ENCODE results near the gene ZBTB38.

The ZBTB38 gene

GRCh38 chr3:141390747-141391146, 22.4 kb downstream of the ZBTB38 start:
- Histone ChIP-seq H3K4me2 (ENCODE audit: insufficient read depth, low read length, poor library complexity, severe bottlenecking) (no peak overlapping the region), H2BK120ac (ENCODE audit: low read depth, low read length) (no peak overlapping the region), H2BK12ac (ENCODE audit: low read length) (no peak overlapping the region), H3K27ac (replicated peaks; ENCODE audit: low read length) (no peak overlapping the region), H2AFZ (ENCODE audit: low read length) (no peak overlapping the region), H4K91ac (ENCODE audit: low read depth, low read length, poor library complexity) (no peak overlapping the region), H3K36me3 (replicated peaks in 1 of 2; ENCODE audit: control insufficient read depth in 2 of 2, insufficient read depth in 2 of 2, low read length in 2 of 2) (no peaks in the 10 kb centered on the region), H4K8ac (ENCODE audit: low read depth, low read length) (no peak overlapping the region), H3K4me3 (ENCODE audit: low read length in 2 of 2) (no peak overlapping the region), H3K18ac (ENCODE audit: low read length) (no peak overlapping the region), H3K9me3 (replicated peaks in 1 of 2; ENCODE audit: control insufficient read depth in 2 of 2, insufficient read depth in 1 of 2, low read depth in 1 of 2, low read length in 2 of 2) (no peaks in the 10 kb centered on the region), H3K4ac (ENCODE audit: low read length) (no peak overlapping the region), H3K79me1 (ENCODE audit: low read depth, low read length) (no peaks in the 10 kb centered on the region), H3K14ac (ENCODE audit: low read length) (no peak overlapping the region), H3K4me1 (ENCODE audit: control insufficient read depth in 2 of 2, insufficient read depth in 1 of 2, low read depth in 1 of 2, low read length in 2 of 2) (peaks cover 22 to 34% of the 10 kb centered on the region in 2 donors), H3K9ac (ENCODE audit: low read depth, low read length, poor library complexity) (no peak overlapping the region), H2AK5ac (ENCODE audit: low read depth, low read length) (no peak overlapping the region), H3K27me3 (ENCODE audit: control insufficient read depth in 3 of 3, insufficient read depth in 3 of 3, low read depth in 1 of 3, low read length in 3 of 3) (no peaks in the 10 kb centered on the region), H2BK15ac (ENCODE audit: low read length) (no peak overlapping the region), H3K23ac (ENCODE audit: low read depth, low read length, poor library complexity) (no peak overlapping the region), H2BK5ac (ENCODE audit: low read length) (no peak overlapping the region)
- WGBS, 2 donors (ENCODE audit: extremely low coverage in 2 of 2, insufficient read length in 2 of 2, insufficient replicate concordance in 1 of 2), result no CpG with 5 or more reads among the region's 5 CpGs
- DNase-seq (ENCODE audit: low spot score), result no peak

- no peak for DNase-seq (ENCODE audit: low spot score)
- H2BK12ac ChIP-seq (ENCODE audit: low read length), result no peak overlapping the region
- H2BK15ac ChIP-seq (ENCODE audit: low read length), result no peak overlapping the region
- H3K14ac ChIP-seq (ENCODE audit: low read length), result no peak overlapping the region
- peak overlapping the region; percentile 46 for H2AFZ ChIP-seq (ENCODE audit: low read length)
- no peak overlapping the region for H2BK5ac ChIP-seq (ENCODE audit: low read length)
- H3K79me1 ChIP-seq (ENCODE audit: low read depth, low read length), result no peaks in the 10 kb centered on the region
- H3K4ac ChIP-seq (ENCODE audit: low read length), result no peak overlapping the region
- H3K27ac ChIP-seq (replicated peaks; ENCODE audit: low read length), result no peak overlapping the region
- H3K23ac ChIP-seq (ENCODE audit: low read depth, low read length, poor library complexity), result no peak overlapping the region
- no peak overlapping the region for H3K4me2 ChIP-seq (ENCODE audit: insufficient read depth, low read length, poor library complexity, severe bottlenecking)
- no peak overlapping the region for H3K9ac ChIP-seq (ENCODE audit: low read depth, low read length, poor library complexity)
- H3K4me1 ChIP-seq (ENCODE audit: control insufficient read depth in 2 of 2, insufficient read depth in 1 of 2, low read depth in 1 of 2, low read length in 2 of 2), result peaks cover 22 to 31% of the 10 kb centered on the region in 2 donors
- WGBS, 2 donors (ENCODE audit: extremely low coverage in 2 of 2, insufficient read length in 2 of 2, insufficient replicate concordance in 1 of 2), result no CpG with 5 or more reads among the region's 4 CpGs
- H3K4me3 ChIP-seq (ENCODE audit: low read length in 2 of 2), result no peak overlapping the region
- no peak overlapping the region for H4K8ac ChIP-seq (ENCODE audit: low read depth, low read length)
- peak overlapping the region; percentile 57 for H3K18ac ChIP-seq (ENCODE audit: low read length)
- peak overlapping the region; percentile 39 for H2AK5ac ChIP-seq (ENCODE audit: low read depth, low read length)
- no peaks in the 10 kb centered on the region for H3K27me3 ChIP-seq (ENCODE audit: control insufficient read depth in 3 of 3, insufficient read depth in 3 of 3, low read depth in 1 of 3, low read length in 3 of 3)
- H3K9me3 ChIP-seq (replicated peaks in 1 of 2; ENCODE audit: control insufficient read depth in 2 of 2, insufficient read depth in 1 of 2, low read depth in 1 of 2, low read length in 2 of 2), result peaks cover 0 to 6% of the 10 kb centered on the region in 2 donors
- H2BK120ac ChIP-seq (ENCODE audit: low read depth, low read length), result no peak overlapping the region
- peak overlapping the region; percentile 44 for H4K91ac ChIP-seq (ENCODE audit: low read depth, low read length, poor library complexity)
- H3K36me3 ChIP-seq (replicated peaks in 1 of 2; ENCODE audit: control insufficient read depth in 2 of 2, insufficient read depth in 2 of 2, low read length in 2 of 2), result peaks cover 0 to 4% of the 10 kb centered on the region in 2 donors
Observed at GRCh38 chr3:141391298-141391990, 23.1 kb downstream of the ZBTB38 start.

- Histone ChIP-seq H3K36me3 (replicated peaks in 1 of 2; ENCODE audit: control insufficient read depth in 2 of 2, insufficient read depth in 2 of 2, low read length in 2 of 2) (peaks cover 0 to 8% of the 10 kb centered on the region in 2 donors), H3K23ac (ENCODE audit: low read depth, low read length, poor library complexity) (no peak overlapping the region), H2BK12ac (ENCODE audit: low read length) (no peak overlapping the region), H3K27me3 (ENCODE audit: control insufficient read depth in 3 of 3, insufficient read depth in 3 of 3, low read depth in 1 of 3, low read length in 3 of 3) (no peaks in the 10 kb centered on the region), H3K4me1 (ENCODE audit: control insufficient read depth in 2 of 2, insufficient read depth in 1 of 2, low read depth in 1 of 2, low read length in 2 of 2) (peaks cover 20 to 28% of the 10 kb centered on the region in 2 donors), H2BK120ac (ENCODE audit: low read depth, low read length) (no peak overlapping the region), H3K9me3 (replicated peaks in 1 of 2; ENCODE audit: control insufficient read depth in 2 of 2, insufficient read depth in 1 of 2, low read depth in 1 of 2, low read length in 2 of 2) (peaks cover 0 to 10% of the 10 kb centered on the region in 2 donors), H4K91ac (ENCODE audit: low read depth, low read length, poor library complexity) (no peak overlapping the region), H4K8ac (ENCODE audit: low read depth, low read length) (no peak overlapping the region), H3K9ac (ENCODE audit: low read depth, low read length, poor library complexity) (no peak overlapping the region), H2BK15ac (ENCODE audit: low read length) (no peak overlapping the region), H3K18ac (ENCODE audit: low read length) (no peak overlapping the region), H3K27ac (replicated peaks; ENCODE audit: low read length) (no peak overlapping the region), H3K4ac (ENCODE audit: low read length) (no peak overlapping the region), H2AFZ (ENCODE audit: low read length) (peak overlapping the region; percentile 46), H3K4me3 (ENCODE audit: low read length in 2 of 2) (no peak overlapping the region), H2BK5ac (ENCODE audit: low read length) (no peak overlapping the region), H2AK5ac (ENCODE audit: low read depth, low read length) (no peak overlapping the region), H3K79me1 (ENCODE audit: low read depth, low read length) (no peaks in the 10 kb centered on the region), H3K4me2 (ENCODE audit: insufficient read depth, low read length, poor library complexity, severe bottlenecking) (no peak overlapping the region), H3K14ac (ENCODE audit: low read length) (no peak overlapping the region)
- no CpG with 5 or more reads among the region's 4 CpGs for WGBS, 2 donors (ENCODE audit: extremely low coverage in 2 of 2, insufficient read length in 2 of 2, insufficient replicate concordance in 1 of 2)
- no peak for DNase-seq (ENCODE audit: low spot score)
Observed at GRCh38 chr3:141391991-141392316, 23.6 kb downstream of the ZBTB38 start.

GRCh38 chr3:141392416-141392815, 24.1 kb downstream of the ZBTB38 start:
- Histone ChIP-seq H3K9ac (ENCODE audit: low read depth, low read length, poor library complexity) (no peak overlapping the region), H3K4me3 (ENCODE audit: low read length in 2 of 2) (no peak overlapping the region), H3K4me1 (ENCODE audit: control insufficient read depth in 2 of 2, insufficient read depth in 1 of 2, low read depth in 1 of 2, low read length in 2 of 2) (peaks cover 20 to 28% of the 10 kb centered on the region in 2 donors), H2BK120ac (ENCODE audit: low read depth, low read length) (no peak overlapping the region), H2AFZ (ENCODE audit: low read length) (peak overlapping the region; percentile 66), H3K4me2 (ENCODE audit: insufficient read depth, low read length, poor library complexity, severe bottlenecking) (no peak overlapping the region), H2BK12ac (ENCODE audit: low read length) (no peak overlapping the region), H2AK5ac (ENCODE audit: low read depth, low read length) (no peak overlapping the region), H3K4ac (ENCODE audit: low read length) (no peak overlapping the region), H2BK15ac (ENCODE audit: low read length) (no peak overlapping the region), H3K18ac (ENCODE audit: low read length) (peak overlapping the region; percentile 46), H3K79me1 (ENCODE audit: low read depth, low read length) (no peaks in the 10 kb centered on the region), H3K27ac (replicated peaks; ENCODE audit: low read length) (peak overlapping the region; percentile 89), H3K14ac (ENCODE audit: low read length) (no peak overlapping the region), H4K8ac (ENCODE audit: low read depth, low read length) (no peak overlapping the region), H4K91ac (ENCODE audit: low read depth, low read length, poor library complexity) (no peak overlapping the region), H3K9me3 (replicated peaks in 1 of 2; ENCODE audit: control insufficient read depth in 2 of 2, insufficient read depth in 1 of 2, low read depth in 1 of 2, low read length in 2 of 2) (peaks cover 0 to 15% of the 10 kb centered on the region in 2 donors), H3K27me3 (ENCODE audit: control insufficient read depth in 3 of 3, insufficient read depth in 3 of 3, low read depth in 1 of 3, low read length in 3 of 3) (no peaks in the 10 kb centered on the region), H2BK5ac (ENCODE audit: low read length) (no peak overlapping the region), H3K23ac (ENCODE audit: low read depth, low read length, poor library complexity) (no peak overlapping the region), H3K36me3 (replicated peaks in 1 of 2; ENCODE audit: control insufficient read depth in 2 of 2, insufficient read depth in 2 of 2, low read length in 2 of 2) (peaks cover 0 to 12% of the 10 kb centered on the region in 2 donors)
- no CpG with 5 or more reads among the region's 5 CpGs for WGBS, 2 donors (ENCODE audit: extremely low coverage in 2 of 2, insufficient read length in 2 of 2, insufficient replicate concordance in 1 of 2)
- DNase-seq (ENCODE audit: low spot score), result no peak

Data from neuronal stem cell (in vitro differentiated cells).